ENCODE measurements around the gene CELF3.

CELF3 gene

DNA sequence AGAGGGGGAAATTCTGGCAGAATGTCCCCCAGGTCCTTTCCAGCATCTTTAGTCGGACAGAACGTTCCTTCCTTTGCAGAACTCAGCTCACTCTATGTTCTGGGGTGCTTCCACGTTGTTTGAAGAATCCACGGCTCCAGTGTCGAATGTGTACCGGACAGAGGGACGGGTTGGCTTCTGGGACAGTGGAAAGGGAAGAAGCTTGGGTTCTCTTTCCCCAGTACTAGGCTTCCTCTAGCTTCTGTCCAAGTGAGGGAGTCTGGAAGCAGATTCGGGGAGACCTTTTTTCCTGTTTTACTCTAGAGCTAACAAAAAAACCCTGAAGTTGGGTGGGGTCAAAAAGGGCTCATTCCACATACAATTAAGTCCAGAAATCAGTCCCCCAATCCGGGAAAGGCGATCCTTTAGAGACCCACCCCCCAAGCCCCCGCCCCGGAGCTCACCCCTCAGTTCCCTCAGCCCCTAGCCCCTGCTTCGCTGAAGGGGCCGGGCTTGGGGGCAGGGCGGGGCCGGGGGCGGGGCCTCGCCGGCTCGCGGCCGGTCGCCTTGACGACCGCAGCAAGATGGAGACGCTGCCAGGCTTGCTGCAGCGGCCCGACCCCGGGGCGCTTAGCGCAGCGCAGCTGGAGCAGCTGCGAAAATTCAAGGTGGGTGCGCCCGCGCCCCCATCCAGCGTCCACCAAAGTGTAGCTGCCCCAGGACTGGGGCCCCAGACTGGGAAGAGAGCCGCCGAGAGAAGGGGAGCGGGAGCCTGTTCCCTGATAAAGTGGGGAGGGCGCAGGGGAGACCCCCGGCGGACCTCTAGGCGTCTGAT, 4.6 kb upstream of the CELF3 start, which contains the start of gene RIIAD1:
RIIAD1 (plus strand) TSS at position 549 of the 814 bp plus-strand sequence; CDS start at position 564, 15 bp downstream.
- peak; percentile 37 for DNase-seq (ENCODE audit: low read depth)

GRCh38 chr1:151720554-151720953, 4.0 kb upstream of the CELF3 start:
- no peak for DNase-seq (ENCODE audit: low read depth)

DNA sequence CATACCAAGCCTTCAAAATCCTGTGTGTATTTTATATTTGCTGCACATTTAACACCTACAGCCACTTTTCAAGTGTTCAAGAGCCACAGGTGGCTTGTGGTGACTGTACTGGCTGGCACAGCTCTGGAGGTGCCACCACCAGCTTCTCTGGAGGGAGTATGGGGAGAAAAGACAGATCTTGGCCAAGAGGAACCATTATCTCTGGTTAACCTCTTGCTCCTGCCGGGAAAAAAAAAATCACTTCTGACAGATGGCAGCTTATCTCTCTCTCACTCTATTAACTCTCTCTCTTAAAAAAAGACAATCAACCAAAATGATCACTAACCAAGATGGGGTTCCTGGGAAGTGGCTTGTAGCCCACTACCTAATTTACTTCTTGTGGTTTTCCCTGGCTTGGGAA, 3.5 kb upstream of the CELF3 start:
- DNase-seq (ENCODE audit: low read depth) = no peak

GRCh38 chr1:151718666-151719065, 2.1 kb upstream of the CELF3 start:
- no peak for DNase-seq (ENCODE audit: low read depth)

- no peak for DNase-seq (ENCODE audit: low read depth)
Measured at GRCh38 chr1:151718011-151718431, 1.4 kb upstream of the CELF3 start.

GRCh38 chr1:151716405-151716762, 219 bp downstream of the CELF3 start:
- no peak for DNase-seq (ENCODE audit: low read depth)

- peak; percentile 24 for DNase-seq (ENCODE audit: low read depth)
Measured at GRCh38 chr1:151715726-151716404, 738 bp downstream of the CELF3 start.

- DNase-seq (ENCODE audit: low read depth) = no peak
Measured at GRCh38 chr1:151714820-151715725, 1.5 kb downstream of the CELF3 start.

DNA sequence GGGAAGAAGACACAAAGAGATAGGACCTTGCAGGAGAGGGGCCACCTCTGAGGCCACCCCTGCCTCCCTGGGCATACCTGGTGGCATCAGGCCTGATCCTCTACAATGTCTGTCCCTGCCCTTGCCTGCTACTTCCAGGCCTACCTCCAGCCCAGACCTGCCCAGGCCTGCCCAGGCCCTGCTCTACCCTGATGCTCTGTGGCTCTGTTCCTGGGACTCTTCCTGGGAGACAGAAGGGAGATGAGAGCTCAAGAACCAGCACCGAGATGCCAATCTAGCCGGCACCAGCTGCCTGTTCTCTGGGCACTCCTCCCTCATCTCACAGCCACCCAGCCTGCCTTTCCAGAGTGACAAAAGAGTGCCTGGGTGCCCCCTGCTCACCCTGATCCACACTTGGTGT, 2.7 kb downstream of the CELF3 start:
- DNase-seq (ENCODE audit: low read depth) = no peak

GRCh38 chr1:151713044-151713443, 3.6 kb downstream of the CELF3 start:
- no peak for DNase-seq (ENCODE audit: low read depth)

DNA sequence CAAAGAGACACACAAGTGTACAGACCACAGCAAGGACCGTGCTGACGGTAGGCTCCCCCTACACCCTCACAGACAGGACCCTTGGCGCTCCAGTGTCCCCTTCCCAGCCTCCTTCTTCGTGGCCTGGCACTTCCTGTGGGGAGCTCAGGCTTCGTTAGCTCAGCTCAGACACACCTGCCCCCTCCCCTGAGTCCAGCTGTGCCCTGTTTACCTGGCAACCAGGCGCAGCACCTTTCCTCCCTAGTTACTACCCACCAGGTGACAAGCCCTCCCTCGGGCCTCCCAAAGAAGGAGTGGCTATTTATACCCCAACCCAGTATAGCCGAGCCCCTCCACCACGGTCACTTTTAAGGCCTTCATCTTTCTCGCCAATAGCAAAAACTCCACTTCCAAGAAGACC, 4.7 kb downstream of the CELF3 start:
- DNase-seq (ENCODE audit: low read depth) = no peak

- DNase-seq (ENCODE audit: low read depth) = no peak
Measured at GRCh38 chr1:151711044-151711800, 5.4 kb downstream of the CELF3 start.

DNA sequence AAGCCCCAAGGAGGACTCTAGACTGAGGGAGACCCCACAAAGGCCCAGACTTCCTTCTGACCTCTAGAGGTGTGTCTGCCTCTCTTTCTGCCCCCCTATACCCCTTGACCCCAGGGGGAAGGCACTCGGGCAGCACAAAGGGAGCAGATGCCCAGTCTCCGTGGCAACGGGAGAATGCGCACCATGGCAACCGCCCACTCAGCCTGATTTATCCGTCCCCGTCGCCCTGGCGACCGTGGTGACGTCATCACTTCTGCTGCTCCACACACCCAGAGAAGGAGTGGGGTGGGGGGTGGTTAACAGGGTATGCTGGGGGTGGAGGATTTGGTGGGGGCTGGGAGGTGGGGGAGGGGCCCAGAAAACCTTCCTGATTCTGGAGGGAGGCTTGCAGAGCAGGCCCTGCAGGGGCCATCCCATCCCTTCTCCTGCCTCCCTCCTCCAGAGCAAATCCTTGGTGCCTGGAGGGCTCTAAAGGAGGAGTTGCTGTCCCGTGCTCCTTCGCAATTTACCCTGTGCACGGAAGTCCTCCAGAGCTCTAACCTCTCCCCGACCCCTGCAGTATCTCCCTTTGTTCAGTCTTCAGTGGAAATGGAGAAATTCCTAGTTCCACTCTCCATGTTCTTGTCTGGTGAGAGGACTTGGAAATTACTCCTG, 6.3 kb downstream of the CELF3 start:
- peak; percentile 50 for DNase-seq (ENCODE audit: low read depth)

DNA sequence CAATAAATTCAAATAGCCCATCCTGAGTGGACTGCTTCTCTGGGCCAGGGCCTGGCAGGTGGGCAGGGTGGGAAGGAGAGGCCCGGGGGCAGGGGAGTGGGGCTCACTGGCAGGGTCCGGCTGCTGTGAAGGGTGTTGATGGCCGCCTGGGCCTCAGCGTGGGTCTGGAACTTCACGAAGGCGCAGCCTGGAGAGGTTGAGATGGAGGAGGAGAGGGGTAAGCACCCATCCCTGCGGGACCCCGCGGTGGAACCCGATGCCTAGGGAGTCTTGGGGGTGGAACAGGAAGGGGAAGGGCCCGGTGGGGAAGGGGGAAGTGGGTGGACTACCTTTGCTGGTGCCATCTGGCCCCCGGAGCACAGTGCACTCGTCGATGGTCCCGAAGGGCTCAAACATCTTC, 7.7 kb downstream of the CELF3 start:
- DNase-seq (ENCODE audit: low read depth) = no peak

- DNase-seq (ENCODE audit: low read depth) = no peak
Measured at GRCh38 chr1:151707541-151708065, 9.0 kb downstream of the CELF3 start.

GRCh38 chr1:151706464-151707415, 9.9 kb downstream of the CELF3 start:
- DNase-seq (ENCODE audit: low read depth) = no peak

DNA sequence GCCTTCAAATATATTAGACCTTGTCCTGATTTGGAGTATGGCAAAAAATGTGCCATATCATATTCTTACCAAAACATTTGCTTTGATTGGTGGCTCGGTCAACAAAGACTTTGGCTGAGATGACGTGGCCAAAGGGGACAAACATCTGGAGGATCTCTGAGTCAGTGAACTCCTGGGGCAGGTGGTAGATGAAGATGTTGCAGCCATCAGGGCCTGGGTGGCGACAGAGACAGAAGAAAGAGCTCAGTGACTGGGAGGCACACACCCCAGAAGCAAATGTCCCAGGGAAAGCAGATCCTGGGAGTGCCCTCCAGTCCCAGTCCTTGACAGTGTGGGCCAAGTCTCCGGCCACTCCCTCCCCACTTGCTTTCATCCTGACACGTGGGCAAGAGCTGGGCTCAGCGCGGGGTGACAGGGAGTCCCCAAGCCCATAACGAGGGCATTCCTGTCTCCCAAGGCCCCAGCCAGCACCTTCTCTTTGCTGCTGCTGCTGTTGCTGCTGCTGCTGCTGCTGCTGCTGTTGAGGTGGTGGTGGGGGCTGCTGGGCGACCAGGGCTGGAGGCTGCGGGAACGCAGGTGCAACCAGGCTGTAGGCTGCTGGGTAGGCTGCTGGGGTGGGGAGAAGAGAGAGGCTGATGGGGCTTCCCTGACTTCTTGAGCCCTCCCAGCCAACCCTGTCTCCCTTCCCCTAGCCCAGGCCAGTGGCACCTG, 10.7 kb downstream of the CELF3 start:
- no peak for DNase-seq (ENCODE audit: low read depth)

GRCh38 chr1:151705146-151705545, 11.5 kb downstream of the CELF3 start:
- no peak for DNase-seq (ENCODE audit: low read depth)

DNA sequence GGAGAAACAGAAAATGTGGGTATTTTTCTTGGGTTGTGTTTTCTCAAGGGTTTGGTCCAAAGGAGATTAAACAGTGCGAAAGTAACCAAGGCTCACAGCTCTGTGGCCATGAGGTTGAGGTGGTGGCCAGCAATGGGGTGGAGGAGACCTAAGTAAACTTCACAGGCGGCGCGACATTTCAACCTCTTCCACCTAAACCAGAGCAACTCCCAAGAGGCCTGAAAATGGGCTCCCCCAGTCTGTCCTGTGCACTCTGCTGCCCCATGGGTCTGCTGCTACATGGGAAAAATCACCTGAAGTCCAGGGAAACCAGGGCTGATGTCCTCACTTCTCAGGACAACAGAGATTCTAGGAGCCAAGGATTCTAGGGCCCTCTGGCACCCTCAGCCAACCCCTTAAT, 12.4 kb downstream of the CELF3 start:
- DNase-seq (ENCODE audit: low read depth) = no peak

All from ELR (cell line).